HepG2 (cell line): ENCODE results near the gene SEZ6. TPM values are rescaled to one million over a fixed set of nuclear protein-coding genes. Genes with fewer than 3 reads are reported as not detected.

Experiments used
- AGO2 ChIP-seq: fragments of 200-400 bp; formaldehyde crosslinking; optimal IDR thresholded peaks from 2 replicates; pipeline ENCODE3; 2017; ENCODE audit warnings: mild to moderate bottlenecking, low read depth, low read length, moderate library complexity
- CCAR2 ChIP-seq: fragments of 200-400 bp; formaldehyde crosslinking; optimal IDR thresholded peaks from 2 replicates; pipeline ENCODE3; 2018; ENCODE audit warnings: low read depth, mild to moderate bottlenecking, low read length, moderate library complexity
- CENPT ChIP-seq: sonication (generic); formaldehyde crosslinking; IDR thresholded peaks from 2 replicates; pipeline ENCODE4 v1.8.0; 2022; ENCODE audit warnings: low read depth, mild to moderate bottlenecking, moderate library complexity, missing genetic modification reagents
- DDIT3 ChIP-seq: sonication (generic); formaldehyde crosslinking; IDR thresholded peaks from 2 replicates; pipeline ENCODE4 v1.4.0; 2020; ENCODE audit warnings: mild to moderate bottlenecking, missing genetic modification reagents
- DNMT3B ChIP-seq: conservative IDR thresholded peaks from 2 replicates; pipeline ENCODE4 v1.6.1; 2016; ENCODE audit warnings: missing biosample characterization, control low read depth
- E2F1 ChIP-seq: sonication (generic); formaldehyde crosslinking; IDR thresholded peaks from 2 replicates; pipeline ENCODE4 v1.5.0; 2020; ENCODE audit warnings: missing genetic modification reagents
- KAT8 ChIP-seq: IDR thresholded peaks from 2 replicates; pipeline ENCODE4 v1.6.1; 2016; ENCODE audit warnings: missing genetic modification reagents, missing compliant biosample characterization
- KDM5A ChIP-seq: fragments of 200-600 bp; sonication (generic); IDR thresholded peaks from 2 replicates; pipeline ENCODE4 v1.7.0; 2018; ENCODE audit warnings: antibody characterized with exemption, mild to moderate bottlenecking, low read length, borderline replicate concordance
- MIXL1 ChIP-seq: IDR thresholded peaks from 2 replicates; pipeline ENCODE4 v1.6.1; 2016
- MTF1 ChIP-seq: sonication (generic); formaldehyde crosslinking; IDR thresholded peaks from 2 replicates; pipeline ENCODE4 v1.5.0; 2020; ENCODE audit warnings: missing genetic modification reagents
- NPAS2 ChIP-seq: sonication (generic); formaldehyde crosslinking; IDR thresholded peaks from 2 replicates; pipeline ENCODE4 v1.8.0; 2022; ENCODE audit warnings: mild to moderate bottlenecking, missing genetic modification reagents, borderline replicate concordance
- NR2F6 ChIP-seq, 2 experiments: IDR thresholded peaks; 2 replicates each; pipeline ENCODE4 v1.6.1; 2016; ENCODE audit warnings: antibody characterized with exemption in 1 of 2, mild to moderate bottlenecking in 1 of 2
- POLR2G ChIP-seq: fragments of 200-400 bp; formaldehyde crosslinking; IDR thresholded peaks from 2 replicates; pipeline ENCODE4 v1.6.1; 2018; ENCODE audit warnings: mild to moderate bottlenecking, low read depth, low read length, moderate library complexity
- RAD21 ChIP-seq: fragments of 450-650 bp; formaldehyde crosslinking; IDR thresholded peaks from 2 replicates; pipeline ENCODE4 v1.5.0; 2020; ENCODE audit warnings: mild to moderate bottlenecking
- RORA ChIP-seq: sonication (generic); formaldehyde crosslinking; IDR thresholded peaks from 2 replicates; pipeline ENCODE4 v1.5.0; 2020; ENCODE audit warnings: mild to moderate bottlenecking, missing genetic modification reagents, moderate library complexity
- TCF7L2 ChIP-seq: IDR thresholded peaks from 2 replicates; pipeline ENCODE4 v1.6.1; 2011; ENCODE audit warnings: mild to moderate bottlenecking, low read depth, low read length, moderate library complexity
- TFDP2 ChIP-seq: sonication (generic); formaldehyde crosslinking; IDR thresholded peaks from 2 replicates; pipeline ENCODE4 v1.4.0; 2020; ENCODE audit warnings: missing genetic modification reagents
- ZC3H4 ChIP-seq: sonication (generic); formaldehyde crosslinking; IDR thresholded peaks from 2 replicates; pipeline ENCODE4 v1.4.0; 2020; ENCODE audit warnings: missing genetic modification reagents, borderline replicate concordance
- ZNF10 ChIP-seq: sonication (generic); formaldehyde crosslinking; IDR thresholded peaks from 2 replicates; pipeline ENCODE4 v1.4.0; 2020; ENCODE audit warnings: mild to moderate bottlenecking, low read depth, missing genetic modification reagents, borderline replicate concordance
- ZNF17 ChIP-seq: sonication (generic); formaldehyde crosslinking; IDR thresholded peaks from 2 replicates; pipeline ENCODE4 v1.5.0; 2020; ENCODE audit warnings: mild to moderate bottlenecking, missing genetic modification reagents
- ZNF251 ChIP-seq: sonication (generic); formaldehyde crosslinking; IDR thresholded peaks from 2 replicates; pipeline ENCODE4 v1.9.0; 2021; ENCODE audit warnings: mild to moderate bottlenecking, missing genetic modification reagents
- ZNF33A ChIP-seq: sonication (generic); formaldehyde crosslinking; IDR thresholded peaks from 2 replicates; pipeline ENCODE4 v1.5.1; 2020; ENCODE audit warnings: missing genetic modification reagents, mild to moderate bottlenecking, moderate library complexity, borderline replicate concordance
- ZNF382 ChIP-seq: sonication (generic); formaldehyde crosslinking; IDR thresholded peaks from 2 replicates; pipeline ENCODE4 v1.5.0; 2020; ENCODE audit warnings: missing genetic modification reagents, mild to moderate bottlenecking, borderline replicate concordance
- ZNF598 ChIP-seq: sonication (generic); formaldehyde crosslinking; IDR thresholded peaks from 2 replicates; pipeline ENCODE4 v1.5.1; 2020; ENCODE audit warnings: mild to moderate bottlenecking, missing genetic modification reagents, borderline replicate concordance
- ZNF605 ChIP-seq: sonication (generic); formaldehyde crosslinking; IDR thresholded peaks from 2 replicates; pipeline ENCODE4 v1.8.0; 2022; ENCODE audit warnings: mild to moderate bottlenecking, missing genetic modification reagents
- ZNF781 ChIP-seq: sonication (generic); formaldehyde crosslinking; IDR thresholded peaks from 2 replicates; pipeline ENCODE4 v1.5.1; 2020; ENCODE audit warnings: borderline replicate concordance, mild to moderate bottlenecking, missing genetic modification reagents; ENCODE audit errors: not compliant biosample characterization
- polyA plus RNA-seq, 8 experiments: library from polyadenylated mRNA; depleted of rRNA in 3 of 8; stranded (reverse) in 7 of 8; unstranded in 1 of 8; fragments of >200 nt; fragmentation: Illumina TruSeq in 4 of 8; extraction: Trizol in 4 of 8; gene quantifications; 2 replicates each; pipeline versions ENCODE4 v1.2.1 to v1.2.3, GENCODE V29; 2011 to 2016; ENCODE audit warnings: low read depth in 4 of 8, missing spikeins in 1 of 8, mixed read lengths in 1 of 8; ENCODE audit not compliant: insufficient read depth in 1 of 8
- total RNA-seq, 5 experiments: library from RNA; depleted of rRNA; stranded (reverse); fragments of >200 nt; fragmentation: Illumina TruSeq; extraction: Trizol; gene quantifications; 2 replicates each; pipeline ENCODE4 v1.2.3, GENCODE V29; 2016; ENCODE audit warnings: low read depth in 1 of 5
- TF ChIP-seq, protein P1 (sequence below), 2 experiments: sonication (generic) in 1 of 2; formaldehyde crosslinking in 1 of 2; IDR thresholded peaks; 2 replicates each; pipeline versions ENCODE4 v1.4.0 to v1.6.1; 2018 to 2020; ENCODE audit warnings: missing genetic modification reagents in 2 of 2, borderline replicate concordance in 1 of 2, low read depth in 1 of 2, mild to moderate bottlenecking in 1 of 2, missing biosample characterization in 1 of 2

Gene SEZ6
- total and polyA plus RNA-seq, 2 of the 13 experiments (the other 11 are each of a cell fraction or from before 2014, with no cell fraction given), result not detected

DNA sequence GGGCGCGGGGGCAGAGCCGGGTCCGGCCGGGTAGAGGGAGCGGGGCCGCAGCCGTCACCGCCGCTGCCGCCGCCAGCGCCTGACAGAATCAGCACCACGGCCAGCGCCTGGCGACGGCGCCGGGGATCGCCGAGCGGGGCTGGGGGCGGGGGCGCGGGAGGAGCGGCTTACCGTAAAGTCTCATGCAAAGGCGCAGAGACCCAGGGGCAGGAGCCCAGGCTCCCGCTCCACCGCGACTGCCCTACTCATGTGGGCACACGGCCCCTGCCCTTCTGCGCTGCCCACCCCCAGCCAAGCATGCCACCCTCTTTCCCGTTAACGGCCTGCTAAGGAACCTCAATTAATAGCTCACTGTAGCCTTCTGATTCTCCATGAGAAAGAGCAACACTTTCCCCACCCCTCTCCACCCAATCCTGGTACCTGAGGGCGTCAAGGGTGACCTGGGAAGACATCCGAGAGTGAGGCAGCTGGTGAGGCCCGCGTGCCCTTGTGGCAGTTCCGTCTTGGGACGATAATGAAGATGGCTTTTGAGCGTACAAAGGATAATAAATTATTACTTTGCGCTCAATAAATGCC, at the start of gene SEZ6 (continued):
- TF ChIP-seq KAT8 (CRISPR knock-in tag) (peak; percentile 71; the same call in 1 of the 2 replicates), DNMT3B (CRISPR knock-in tag) (peak; percentile 92; the same call in 1 of the 2 replicates), ZC3H4 (no peak), DDIT3 (no peak), ZNF33A (CRISPR knock-in tag) (no peak), ZNF17 (CRISPR knock-in tag) (no peak), NR2F6 (IDR thresholded peaks at IDR 0.05) (no peak), NR2F6 (CRISPR knock-in tag; IDR thresholded peaks at IDR 0.05) (peak; percentile 60; the same call in 1 of the 2 replicates), POLR2G (no peak), RORA (CRISPR knock-in tag) (no peak), NPAS2 (no peak), ZNF251 (CRISPR knock-in tag) (0 out of 2 replicates have a peak, but pooled peaks have one; percentile 30), E2F1 (CRISPR knock-in tag) (peak; percentile 80), ZNF382 (CRISPR knock-in tag) (no peak), TCF7L2 (no peak), AGO2 (no peak), CCAR2 (no peak), TFDP2 (peak; percentile 63), CENPT (no peak), KDM5A (no peak), ZNF598 (CRISPR knock-in tag) (0 out of 2 replicates have a peak, but pooled peaks have one; percentile 38), MTF1 (CRISPR knock-in tag) (peak; percentile 77; the same call in 1 of the 2 replicates), ZNF10 (CRISPR knock-in tag) (no peak), ZNF781 (no peak), RAD21 (CRISPR knock-in tag) (no peak), ZNF605 (CRISPR knock-in tag) (peak; percentile 78; the same call in 1 of the 2 replicates), MIXL1 (CRISPR knock-in tag) (peak; percentile 79; the same call in 1 of the 2 replicates)
- TF ChIP-seq, protein P1, sequence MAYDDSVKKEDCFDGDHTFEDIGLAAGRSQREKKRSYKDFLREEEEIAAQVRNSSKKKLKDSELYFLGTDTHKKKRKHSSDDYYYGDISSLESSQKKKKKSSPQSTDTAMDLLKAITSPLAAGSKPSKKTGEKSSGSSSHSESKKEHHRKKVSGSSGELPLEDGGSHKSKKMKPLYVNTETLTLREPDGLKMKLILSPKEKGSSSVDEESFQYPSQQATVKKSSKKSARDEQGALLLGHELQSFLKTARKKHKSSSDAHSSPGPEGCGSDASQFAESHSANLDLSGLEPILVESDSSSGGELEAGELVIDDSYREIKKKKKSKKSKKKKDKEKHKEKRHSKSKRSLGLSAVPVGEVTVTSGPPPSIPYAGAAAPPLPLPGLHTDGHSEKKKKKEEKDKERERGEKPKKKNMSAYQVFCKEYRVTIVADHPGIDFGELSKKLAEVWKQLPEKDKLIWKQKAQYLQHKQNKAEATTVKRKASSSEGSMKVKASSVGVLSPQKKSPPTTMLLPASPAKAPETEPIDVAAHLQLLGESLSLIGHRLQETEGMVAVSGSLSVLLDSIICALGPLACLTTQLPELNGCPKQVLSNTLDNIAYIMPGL (CRISPR knock-in tag; IDR thresholded peaks at IDR 0.05; ENCODE audit: borderline replicate concordance in 1 of 2, low read depth in 1 of 2), result peak in 1 of 2 experiments; percentile 48; a peak in 1 of 4 replicates
